SK-N-SH (cell line): ENCODE data around the gene ABCB10. TPM values are rescaled to one million over a fixed set of nuclear protein-coding genes. Genes with fewer than 3 reads are reported as not detected.
"Not testable (repeated sequence)": the region's sequence is repeated elsewhere in the genome, so short reads cannot be mapped to it uniquely, and the experiment has no call there.

Experiments
- CTCF ChIA-PET: fragments of 300-600, 350-600 bp; formaldehyde crosslinking; extraction: SDS; loops from one replicate; lab custom pipeline; 2021; lab: Yijun Ruan, JAX
- POLR2A ChIA-PET: fragments of 350-600 bp; sonication (Branson Sonifier 250); formaldehyde crosslinking; extraction: SDS; loops from one replicate; lab custom pipeline; 2020; ENCODE audit warnings: antibody characterized with exemption, inconsistent platforms; lab: Yijun Ruan, JAX
- DNase-seq: peaks from one replicate; pipeline ENCODE4 v3.0.0; 2012
- H2AFZ ChIP-seq: fragments of 200-600 bp; sonication (generic); 2 replicates; pipeline ENCODE4 v1.8.1; 2016; ENCODE audit warnings: antibody characterized with exemption, mild to moderate bottlenecking, low read depth
- H3F3A ChIP-seq: fragments of 200-600 bp; sonication (generic); replicated peaks from 2 replicates; pipeline ENCODE3; 2016; ENCODE audit warnings: antibody characterized with exemption, mild to moderate bottlenecking; ENCODE audit not compliant: insufficient read depth
- H3K27ac ChIP-seq, 2 experiments: fragments of 200-500 bp in 1 of 2; fragments of 200-600 bp in 1 of 2; sonication (Bioruptor generic) in 1 of 2; sonication (generic), shearing (Covaris generic) in 1 of 2; 2 replicates each; pipeline versions ENCODE4 v1.5.1 to v1.6.1; 2014 to 2016; ENCODE audit warnings: low read depth in 2 of 2, inconsistent platforms in 1 of 2, low read length in 1 of 2, mild to moderate bottlenecking in 1 of 2, mixed read lengths in 1 of 2
- H3K27me3 ChIP-seq: fragments of 200-600 bp; sonication (generic), shearing (Covaris generic); 2 replicates; pipeline ENCODE4 v1.6.1; 2016; ENCODE audit warnings: mixed run types; ENCODE audit not compliant: insufficient read depth
- H3K36me3 ChIP-seq, 2 experiments: fragments of 200-500 bp in 1 of 2; fragments of 200-600 bp in 1 of 2; sonication (Bioruptor generic) in 1 of 2; sonication (generic) in 1 of 2; replicated peaks in 1 of 2; 2 replicates each; pipeline versions ENCODE3 to v1.5.1; 2014 to 2016; ENCODE audit warnings: low read length in 1 of 2, mild to moderate bottlenecking in 1 of 2; ENCODE audit not compliant: insufficient read depth in 2 of 2, control insufficient read depth in 1 of 2
- H3K4me1 ChIP-seq, 2 experiments: fragments of 200-500 bp in 1 of 2; fragments of 200-600 bp in 1 of 2; sonication (Bioruptor generic) in 1 of 2; sonication (generic), shearing (Covaris generic) in 1 of 2; 2 replicates each; pipeline versions ENCODE4 v1.5.1 to v1.6.1; 2014 to 2016; ENCODE audit warnings: low read depth in 1 of 2, low read length in 1 of 2, mixed run types in 1 of 2; ENCODE audit not compliant: insufficient read depth in 2 of 2, control insufficient read depth in 1 of 2
- H3K4me2 ChIP-seq: fragments of 200-600 bp; sonication (generic), shearing (Covaris generic); 2 replicates; pipeline ENCODE4 v1.6.1; 2017; ENCODE audit warnings: mixed run types
- H3K4me3 ChIP-seq, 2 experiments: fragments of 200-500 bp in 1 of 2; fragments of 200-600 bp in 1 of 2; sonication (Bioruptor generic) in 1 of 2; sonication (generic), shearing (Covaris generic) in 1 of 2; 2 replicates each; pipeline versions ENCODE4 v1.5.1 to v1.8.1; 2014 to 2016; ENCODE audit warnings: low read depth in 2 of 2, inconsistent platforms in 1 of 2, low read length in 1 of 2, mild to moderate bottlenecking in 1 of 2, mixed read lengths in 1 of 2, moderate library complexity in 1 of 2
- H3K79me2 ChIP-seq: fragments of 200-600 bp; sonication (generic); 2 replicates; pipeline ENCODE4 v1.8.1; 2017; ENCODE audit warnings: mild to moderate bottlenecking; ENCODE audit not compliant: insufficient read depth
- H3K9ac ChIP-seq: fragments of 200-600 bp; sonication (generic); 2 replicates; pipeline ENCODE4 v1.6.1; 2017; ENCODE audit warnings: mixed run types
- H3K9me2 ChIP-seq: fragments of 200-600 bp; sonication (generic); 2 replicates; pipeline ENCODE4 v1.6.1; 2017; ENCODE audit warnings: mixed run types
- H3K9me3 ChIP-seq: fragments of 200-600 bp; sonication (generic); 2 replicates; pipeline ENCODE4 v1.6.1; 2017; ENCODE audit warnings: mixed run types, mild to moderate bottlenecking, moderate library complexity
- H4K20me1 ChIP-seq: fragments of 200-600 bp; sonication (generic); 2 replicates; pipeline ENCODE4 v1.6.1; 2017; ENCODE audit warnings: mild to moderate bottlenecking, mixed run types; ENCODE audit not compliant: insufficient read depth
- CHD2 ChIP-seq: fragments of 150-350 bp; IDR thresholded peaks from 2 replicates; pipeline ENCODE4 v1.6.1; 2018; ENCODE audit warnings: low read length; ENCODE audit not compliant: partially characterized antibody
- JUND ChIP-seq: IDR thresholded peaks from 2 replicates; pipeline ENCODE4 v1.4.0; 2012
- MEF2A ChIP-seq: IDR thresholded peaks from 2 replicates; pipeline ENCODE4 v1.4.0; 2012; ENCODE audit warnings: low read depth, borderline replicate concordance
- MXI1 ChIP-seq: IDR thresholded peaks from 2 replicates; pipeline ENCODE4 v1.6.1; 2012; ENCODE audit warnings: mild to moderate bottlenecking, low read depth, low read length, improper control_type of control experiment
- NRF1 ChIP-seq: IDR thresholded peaks from 2 replicates; pipeline ENCODE4 v1.6.1; 2012; ENCODE audit warnings: low read depth, mild to moderate bottlenecking, low read length
- RAD21 ChIP-seq: IDR thresholded peaks from 2 replicates; pipeline ENCODE4 v1.6.1; 2012; ENCODE audit warnings: mild to moderate bottlenecking, low read length
- SIN3A ChIP-seq: IDR thresholded peaks from 2 replicates; pipeline ENCODE4 v1.6.1; 2012; ENCODE audit warnings: low read depth, mild to moderate bottlenecking, low read length, moderate library complexity, borderline replicate concordance
- SMC3 ChIP-seq: IDR thresholded peaks from 2 replicates; pipeline ENCODE4 v1.6.1; 2012; ENCODE audit warnings: low read depth, low read length, improper control_type of control experiment
- TEAD4 ChIP-seq: IDR thresholded peaks from 2 replicates; pipeline ENCODE4 v1.4.0; 2012; ENCODE audit warnings: mild to moderate bottlenecking, borderline replicate concordance; ENCODE audit not compliant: insufficient read depth
- WGBS: methylation state at CpG from one replicate; pipeline ENCODE4 v1.1.6; 2017; ENCODE audit warnings: low lambda C conversion rate; 5-methylcytosine and 5-hydroxymethylcytosine counted together
- polyA plus RNA-seq, 3 experiments: library from polyadenylated mRNA; depleted of rRNA; stranded (reverse); fragments of >200 nt; gene quantifications; 2 replicates each; pipeline ENCODE4 v1.2.3, GENCODE V29; 2012
- TF ChIP-seq, protein P1 (sequence below): fragments of 150-350 bp; IDR thresholded peaks from 2 replicates; pipeline ENCODE4 v1.6.1; 2017; ENCODE audit warnings: antibody characterized with exemption, low read length, low read depth, borderline replicate concordance
- TF ChIP-seq, protein P2 (sequence below): IDR thresholded peaks from 2 replicates; pipeline ENCODE4 v1.4.0; 2012; ENCODE audit warnings: low read depth, borderline replicate concordance
- TF ChIP-seq, protein P3 (sequence below): fragments of 200-600 bp; sonication (generic); IDR thresholded peaks from 2 replicates; pipeline ENCODE4 v1.6.1; 2017; ENCODE audit warnings: antibody characterized with exemption, mild to moderate bottlenecking, moderate library complexity

Gene ABCB10
- polyA plus RNA-seq, 1 of the 3 experiments (the other 2 are of a cell fraction): 5.7 TPM

DNA sequence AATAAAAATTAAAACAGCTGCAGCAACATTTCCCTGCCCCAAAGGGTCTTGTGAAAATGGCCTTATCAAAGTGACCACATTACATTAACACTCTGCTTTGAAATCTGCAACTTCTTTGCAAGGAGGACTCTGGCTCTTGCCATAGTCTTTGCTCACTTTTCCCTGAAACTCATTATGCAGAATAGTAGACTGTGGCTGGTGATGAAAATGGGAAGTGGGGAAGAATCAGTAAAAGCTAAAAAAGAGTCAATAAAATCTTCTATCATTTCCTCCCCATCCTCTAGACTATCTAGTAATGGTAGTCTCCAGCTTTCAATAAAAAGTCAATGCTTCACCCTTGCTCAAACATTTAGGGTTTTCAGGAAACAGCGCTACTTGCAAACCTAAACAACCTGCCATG lies 31.8 kb downstream of the ABCB10 start (continued):
- TF ChIP-seq, protein P1, sequence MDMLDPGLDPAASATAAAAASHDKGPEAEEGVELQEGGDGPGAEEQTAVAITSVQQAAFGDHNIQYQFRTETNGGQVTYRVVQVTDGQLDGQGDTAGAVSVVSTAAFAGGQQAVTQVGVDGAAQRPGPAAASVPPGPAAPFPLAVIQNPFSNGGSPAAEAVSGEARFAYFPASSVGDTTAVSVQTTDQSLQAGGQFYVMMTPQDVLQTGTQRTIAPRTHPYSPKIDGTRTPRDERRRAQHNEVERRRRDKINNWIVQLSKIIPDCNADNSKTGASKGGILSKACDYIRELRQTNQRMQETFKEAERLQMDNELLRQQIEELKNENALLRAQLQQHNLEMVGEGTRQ: no peak

DNA sequence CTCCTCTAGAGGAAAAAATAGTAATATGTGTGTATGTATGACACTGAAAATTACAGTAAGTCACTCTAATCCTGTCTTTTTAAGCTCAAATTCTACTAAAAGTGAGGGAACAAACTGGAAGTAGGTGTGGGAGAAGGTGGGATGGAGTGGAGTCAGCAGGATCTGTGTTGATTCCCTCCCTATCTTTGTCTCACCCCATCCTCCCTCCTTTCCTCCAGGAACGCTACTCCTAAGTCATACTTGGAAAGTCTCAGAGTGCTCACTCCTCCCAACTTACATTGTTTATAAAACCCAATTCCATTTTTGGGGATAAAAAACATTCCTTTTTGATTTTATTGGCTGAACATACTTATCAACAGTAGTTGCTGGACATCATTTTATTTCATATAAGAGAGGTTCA lies 35.5 kb downstream of the ABCB10 start:
- TF ChIP-seq, protein P2, sequence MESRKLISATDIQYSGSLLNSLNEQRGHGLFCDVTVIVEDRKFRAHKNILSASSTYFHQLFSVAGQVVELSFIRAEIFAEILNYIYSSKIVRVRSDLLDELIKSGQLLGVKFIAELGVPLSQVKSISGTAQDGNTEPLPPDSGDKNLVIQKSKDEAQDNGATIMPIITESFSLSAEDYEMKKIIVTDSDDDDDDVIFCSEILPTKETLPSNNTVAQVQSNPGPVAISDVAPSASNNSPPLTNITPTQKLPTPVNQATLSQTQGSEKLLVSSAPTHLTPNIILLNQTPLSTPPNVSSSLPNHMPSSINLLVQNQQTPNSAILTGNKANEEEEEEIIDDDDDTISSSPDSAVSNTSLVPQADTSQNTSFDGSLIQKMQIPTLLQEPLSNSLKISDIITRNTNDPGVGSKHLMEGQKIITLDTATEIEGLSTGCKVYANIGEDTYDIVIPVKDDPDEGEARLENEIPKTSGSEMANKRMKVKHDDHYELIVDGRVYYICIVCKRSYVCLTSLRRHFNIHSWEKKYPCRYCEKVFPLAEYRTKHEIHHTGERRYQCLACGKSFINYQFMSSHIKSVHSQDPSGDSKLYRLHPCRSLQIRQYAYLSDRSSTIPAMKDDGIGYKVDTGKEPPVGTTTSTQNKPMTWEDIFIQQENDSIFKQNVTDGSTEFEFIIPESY: no peak
- H3K27ac ChIP-seq: no peak overlapping the region
- H3K9me3 ChIP-seq: no peaks in the 10 kb centered on the region
- POLR2A ChIA-PET: no interaction called here
- no peaks in the 10 kb centered on the region for H4K20me1 ChIP-seq
- DNase-seq: no peak
- no peaks in the 10 kb centered on the region for H3K4me1 ChIP-seq
- H3K4me2 ChIP-seq: no peak overlapping the region
- 96% methylated on average over 1 of the region's 1 CpG for WGBS
- H3K79me2 ChIP-seq: no peaks in the 10 kb centered on the region
- peaks cover 21 to 39% of the 10 kb centered on the region in 2 experiments for H3K36me3 ChIP-seq
- H3K9ac ChIP-seq: no peak overlapping the region
- no peaks in the 10 kb centered on the region for H3K27me3 ChIP-seq
- no peak overlapping the region for H2AFZ ChIP-seq
- H3F3A ChIP-seq: no peaks in the 10 kb centered on the region
- no peaks in the 10 kb centered on the region for H3K9me2 ChIP-seq
- CTCF ChIA-PET: no interaction called here
- H3K4me3 ChIP-seq: no peak overlapping the region

DNA sequence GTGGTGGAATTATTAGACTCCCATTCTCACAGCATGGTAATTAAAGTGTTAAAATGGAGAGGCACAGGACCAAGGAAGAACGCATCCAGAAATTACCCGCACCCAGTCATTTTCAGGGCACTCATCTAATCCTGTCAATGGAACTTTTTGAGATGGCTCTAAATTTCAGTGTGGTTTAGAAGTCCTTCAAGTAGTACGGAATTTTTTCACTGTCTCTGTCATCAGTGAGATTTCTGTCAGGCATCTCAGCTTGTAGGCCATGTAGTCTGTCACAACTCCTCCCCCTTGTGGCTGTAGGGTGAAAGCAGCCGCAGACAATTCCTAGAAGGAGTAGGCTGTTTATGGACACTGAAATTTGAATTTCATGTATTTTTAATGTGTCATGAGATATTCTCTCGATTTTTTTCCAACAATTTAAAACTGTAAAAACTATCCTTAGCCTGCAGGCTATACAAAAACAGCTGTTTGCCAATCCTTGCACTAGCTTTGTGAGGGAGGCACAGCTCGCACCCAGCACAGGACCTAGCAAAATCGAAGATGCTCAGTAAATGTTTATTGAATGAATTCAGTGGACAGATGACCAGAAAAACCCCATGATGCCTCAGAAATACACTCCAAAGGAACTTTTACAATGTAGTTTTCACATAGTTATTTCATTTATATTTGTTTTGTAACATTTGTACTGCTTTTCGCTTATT lies 43.8 kb downstream of the ABCB10 start:
- H3K9me3 ChIP-seq: no peaks in the 10 kb centered on the region
- WGBS: 49% methylated on average over 8 of the region's 8 CpGs
- peaks cover 4 to 17% of the 10 kb centered on the region in 2 experiments for H3K36me3 ChIP-seq
- H3K27me3 ChIP-seq: no peaks in the 10 kb centered on the region
- ChIA-PET POLR2A (no interaction called here), CTCF (interaction anchor here (0.6 to 2.5 kb wide), 24 partner anchors 13 to 850 kb away, joined by 3 to 61 read pairs (median 4); no protein-coding TSS in a partner anchor)
- no peaks in the 10 kb centered on the region; a peak in 1 of 4 replicates for H3K4me1 ChIP-seq
- no peak overlapping the region for H2AFZ ChIP-seq
- H3K9me2 ChIP-seq: no peaks in the 10 kb centered on the region
- H3K4me3 ChIP-seq: peak overlapping the region in 1 of 2 experiments; percentile 21; a peak in 1 of 4 replicates
- peaks cover 9% of the 10 kb centered on the region for H3F3A ChIP-seq
- DNase-seq: peak; percentile 66
- no peaks in the 10 kb centered on the region for H4K20me1 ChIP-seq
- H3K27ac ChIP-seq: no peak overlapping the region
- no peak overlapping the region for H3K4me2 ChIP-seq
- TF ChIP-seq NRF1: no peak
- TF ChIP-seq MXI1: peak; percentile 42; the same call in 1 of the 2 replicates
- peak; percentile 76 for TF ChIP-seq RAD21
- peak; percentile 82 for TF ChIP-seq SMC3
- TF ChIP-seq TEAD4: no peak
- TF ChIP-seq, protein P3, sequence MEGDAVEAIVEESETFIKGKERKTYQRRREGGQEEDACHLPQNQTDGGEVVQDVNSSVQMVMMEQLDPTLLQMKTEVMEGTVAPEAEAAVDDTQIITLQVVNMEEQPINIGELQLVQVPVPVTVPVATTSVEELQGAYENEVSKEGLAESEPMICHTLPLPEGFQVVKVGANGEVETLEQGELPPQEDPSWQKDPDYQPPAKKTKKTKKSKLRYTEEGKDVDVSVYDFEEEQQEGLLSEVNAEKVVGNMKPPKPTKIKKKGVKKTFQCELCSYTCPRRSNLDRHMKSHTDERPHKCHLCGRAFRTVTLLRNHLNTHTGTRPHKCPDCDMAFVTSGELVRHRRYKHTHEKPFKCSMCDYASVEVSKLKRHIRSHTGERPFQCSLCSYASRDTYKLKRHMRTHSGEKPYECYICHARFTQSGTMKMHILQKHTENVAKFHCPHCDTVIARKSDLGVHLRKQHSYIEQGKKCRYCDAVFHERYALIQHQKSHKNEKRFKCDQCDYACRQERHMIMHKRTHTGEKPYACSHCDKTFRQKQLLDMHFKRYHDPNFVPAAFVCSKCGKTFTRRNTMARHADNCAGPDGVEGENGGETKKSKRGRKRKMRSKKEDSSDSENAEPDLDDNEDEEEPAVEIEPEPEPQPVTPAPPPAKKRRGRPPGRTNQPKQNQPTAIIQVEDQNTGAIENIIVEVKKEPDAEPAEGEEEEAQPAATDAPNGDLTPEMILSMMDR: peak; percentile 87
- 0 out of 2 replicates have a peak, but pooled peaks have one; percentile 37 for TF ChIP-seq SIN3A
- no peak for TF ChIP-seq MEF2A
- peak; percentile 19 for TF ChIP-seq CHD2
- TF ChIP-seq JUND: no peak
- H3K79me2 ChIP-seq: no peaks in the 10 kb centered on the region
- H3K9ac ChIP-seq: no peak overlapping the region

DNA sequence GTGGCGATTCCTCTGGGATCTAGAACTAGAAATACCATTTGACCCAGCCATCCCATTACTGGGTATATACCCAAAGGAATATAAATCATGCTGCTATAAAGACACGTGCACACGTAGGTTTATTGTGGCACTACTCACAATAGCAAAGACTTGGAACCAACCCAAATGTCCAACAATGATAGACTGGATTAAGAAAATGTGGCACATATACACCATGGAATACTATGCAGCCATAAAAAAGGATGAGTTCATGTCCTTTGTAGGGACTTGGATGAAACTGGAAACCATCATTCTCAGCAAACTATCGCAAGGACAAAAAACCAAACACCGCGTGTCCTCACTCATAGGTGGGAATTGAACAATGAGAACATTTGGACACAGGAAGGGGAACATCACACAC lies 46.9 kb downstream of the ABCB10 start:
- Histone ChIP-seq H3K79me2 (peaks cover 15% of the 10 kb centered on the region), H3K4me1 (peaks cover 6 to 16% of the 10 kb centered on the region in 2 experiments; a peak in 3 of 4 replicates)
- H2AFZ ChIP-seq, DNase-seq, H3F3A ChIP-seq, H3K9me3 ChIP-seq, POLR2A ChIA-PET, H3K9me2 ChIP-seq, H3K27me3 ChIP-seq, H4K20me1 ChIP-seq, H3K4me2 ChIP-seq, H3K27ac ChIP-seq, CTCF ChIA-PET, H3K9ac ChIP-seq, H3K36me3 ChIP-seq, H3K4me3 ChIP-seq: not testable (repeated sequence)
- WGBS: 86% methylated on average over 6 of the region's 6 CpGs
